Osteocyte (in vitro differentiated cells): Measurements from ENCODE around the gene UBASH3B. TPM values are rescaled to one million over a fixed set of nuclear protein-coding genes. Genes with fewer than 3 reads are reported as not detected.

Source experiments
- DNase-seq: peaks from one replicate; pipeline ENCODE4 v3.0.0; 2021; ENCODE audit warnings: mixed read lengths; ENCODE audit not compliant: unreplicated experiment; ENCODE audit errors: extremely low spot score
- H3K27ac Mint-ChIP-seq: one replicate; pipeline ENCODE4 v1.8.0; 2021; ENCODE audit warnings: mild to moderate bottlenecking, mixed read lengths; ENCODE audit not compliant: unreplicated experiment
- H3K27me3 Mint-ChIP-seq: one replicate; pipeline ENCODE4 v1.8.0; 2021; ENCODE audit warnings: mixed read lengths; ENCODE audit not compliant: unreplicated experiment
- H3K36me3 Mint-ChIP-seq: one replicate; pipeline ENCODE4 v1.8.0; 2021; ENCODE audit warnings: mixed read lengths; ENCODE audit not compliant: unreplicated experiment
- H3K4me1 Mint-ChIP-seq: one replicate; pipeline ENCODE4 v1.8.0; 2021; ENCODE audit warnings: mixed read lengths; ENCODE audit not compliant: unreplicated experiment
- H3K4me3 Mint-ChIP-seq: one replicate; pipeline ENCODE4 v1.8.0; 2021; ENCODE audit warnings: mild to moderate bottlenecking, moderate library complexity, mixed read lengths; ENCODE audit not compliant: unreplicated experiment
- H3K9me3 Mint-ChIP-seq: one replicate; pipeline ENCODE4 v1.8.0; 2021; ENCODE audit warnings: mixed read lengths; ENCODE audit not compliant: unreplicated experiment
- total RNA-seq: library from RNA; stranded (reverse); gene quantifications from 2 replicates; pipeline ENCODE4 v1.2.1, GENCODE V29; 2021
- TF ChIP-seq, protein P1 (sequence below): fragments of 200-600 bp; sonication (generic); IDR thresholded peaks from 2 replicates; pipeline ENCODE4 v1.5.0; 2021; ENCODE audit warnings: antibody characterized with exemption, mild to moderate bottlenecking, moderate library complexity

The UBASH3B gene
- total RNA-seq, 1 donor from 2014 or later, result 43.5 TPM

DNA sequence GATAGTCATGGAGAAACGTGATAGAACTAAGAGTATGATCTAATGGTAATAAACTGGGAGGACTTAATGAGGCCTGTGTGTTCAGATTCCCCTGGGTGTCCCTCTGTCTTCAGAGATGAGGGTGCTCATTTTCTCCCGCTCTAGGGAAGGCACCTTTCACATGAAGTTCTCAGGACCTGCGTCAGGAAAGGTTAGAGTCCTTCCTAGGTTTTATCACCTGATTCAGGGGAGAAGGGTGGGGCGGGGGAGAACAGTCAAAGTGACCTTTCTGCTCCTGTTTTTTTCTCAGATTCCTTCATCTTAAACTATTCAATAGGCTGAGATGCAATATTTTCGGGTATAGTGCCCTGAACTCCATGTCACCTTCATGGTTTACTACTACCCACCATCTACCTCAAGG, 160.4 kb downstream of the UBASH3B start:
- Mint-ChIP-seq H3K9me3 (peaks cover 5% of the 10 kb centered on the region), H3K27ac (no peak overlapping the region), H3K4me3 (no peak overlapping the region), H3K36me3 (peaks cover under 1% of the 10 kb centered on the region), H3K4me1 (peaks cover 11% of the 10 kb centered on the region), H3K27me3 (no peaks in the 10 kb centered on the region)
- TF ChIP-seq, protein P1, sequence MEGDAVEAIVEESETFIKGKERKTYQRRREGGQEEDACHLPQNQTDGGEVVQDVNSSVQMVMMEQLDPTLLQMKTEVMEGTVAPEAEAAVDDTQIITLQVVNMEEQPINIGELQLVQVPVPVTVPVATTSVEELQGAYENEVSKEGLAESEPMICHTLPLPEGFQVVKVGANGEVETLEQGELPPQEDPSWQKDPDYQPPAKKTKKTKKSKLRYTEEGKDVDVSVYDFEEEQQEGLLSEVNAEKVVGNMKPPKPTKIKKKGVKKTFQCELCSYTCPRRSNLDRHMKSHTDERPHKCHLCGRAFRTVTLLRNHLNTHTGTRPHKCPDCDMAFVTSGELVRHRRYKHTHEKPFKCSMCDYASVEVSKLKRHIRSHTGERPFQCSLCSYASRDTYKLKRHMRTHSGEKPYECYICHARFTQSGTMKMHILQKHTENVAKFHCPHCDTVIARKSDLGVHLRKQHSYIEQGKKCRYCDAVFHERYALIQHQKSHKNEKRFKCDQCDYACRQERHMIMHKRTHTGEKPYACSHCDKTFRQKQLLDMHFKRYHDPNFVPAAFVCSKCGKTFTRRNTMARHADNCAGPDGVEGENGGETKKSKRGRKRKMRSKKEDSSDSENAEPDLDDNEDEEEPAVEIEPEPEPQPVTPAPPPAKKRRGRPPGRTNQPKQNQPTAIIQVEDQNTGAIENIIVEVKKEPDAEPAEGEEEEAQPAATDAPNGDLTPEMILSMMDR, result no peak
- no peak for DNase-seq

DNA sequence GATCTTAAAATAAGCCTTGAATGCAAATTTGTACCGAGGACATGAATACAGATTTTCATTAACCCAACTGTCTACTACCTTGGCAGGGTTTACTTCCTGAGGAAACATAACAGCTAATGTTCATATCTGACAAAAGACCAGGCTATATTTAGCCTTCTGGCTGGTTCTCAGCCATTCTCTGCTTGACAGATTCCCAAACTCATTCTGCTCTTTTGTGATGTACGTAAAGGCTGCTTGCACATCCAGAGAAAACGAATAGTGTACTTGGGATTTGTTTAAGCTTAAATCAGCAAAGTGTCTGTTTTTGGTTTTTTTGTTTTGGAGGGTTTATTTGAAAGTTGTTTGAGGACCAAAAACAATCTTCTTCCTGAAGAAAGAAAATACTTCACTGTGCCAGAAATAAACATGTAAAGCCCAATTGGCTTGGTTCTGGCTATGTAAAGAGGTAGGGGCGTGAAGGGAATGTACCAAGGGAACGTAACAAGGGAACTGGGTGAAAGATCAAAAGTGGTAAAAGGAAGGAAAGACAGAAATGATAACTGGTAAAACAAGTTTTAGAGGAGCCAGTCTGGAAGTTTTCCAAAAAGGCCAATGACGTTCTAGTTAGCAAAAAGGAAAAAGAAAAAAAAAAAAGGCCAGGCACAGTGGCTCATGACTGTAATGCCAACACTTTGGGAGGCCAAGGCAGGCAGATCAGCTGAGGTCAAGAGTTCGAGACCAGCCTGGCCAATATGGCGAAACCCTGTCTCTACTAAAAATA, 161.4 kb downstream of the UBASH3B start:
- no peaks in the 10 kb centered on the region for H3K27me3 Mint-ChIP-seq
- no peaks in the 10 kb centered on the region for H3K36me3 Mint-ChIP-seq
- H3K27ac Mint-ChIP-seq, result peak overlapping the region; percentile 45
- TF ChIP-seq, protein P1, result no peak
- no peak overlapping the region for H3K4me3 Mint-ChIP-seq
- no peak for DNase-seq
- H3K4me1 Mint-ChIP-seq, result peaks cover 21% of the 10 kb centered on the region
- H3K9me3 Mint-ChIP-seq, result peaks cover 5% of the 10 kb centered on the region

DNA sequence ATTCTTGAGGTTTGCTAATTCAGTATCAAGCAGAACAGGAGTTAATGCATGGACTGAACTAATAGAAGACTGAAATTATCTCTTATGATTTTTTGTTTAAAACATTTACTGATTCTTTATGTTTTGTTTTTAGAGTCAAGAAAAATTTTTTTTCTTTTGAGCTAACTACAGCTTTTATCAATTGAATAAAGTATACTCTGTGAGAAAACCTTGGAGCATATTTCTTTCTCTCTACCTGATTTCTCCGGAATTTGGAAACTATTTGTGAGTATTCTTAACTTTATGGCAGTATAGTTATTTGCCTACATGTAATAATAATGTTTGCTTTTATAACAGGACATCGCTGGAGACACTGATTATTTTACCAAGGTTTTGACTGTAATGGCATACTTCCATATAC, 164.6 kb downstream of the UBASH3B start:
- no peak for DNase-seq
- H3K36me3 Mint-ChIP-seq, result peaks cover 3% of the 10 kb centered on the region

DNA sequence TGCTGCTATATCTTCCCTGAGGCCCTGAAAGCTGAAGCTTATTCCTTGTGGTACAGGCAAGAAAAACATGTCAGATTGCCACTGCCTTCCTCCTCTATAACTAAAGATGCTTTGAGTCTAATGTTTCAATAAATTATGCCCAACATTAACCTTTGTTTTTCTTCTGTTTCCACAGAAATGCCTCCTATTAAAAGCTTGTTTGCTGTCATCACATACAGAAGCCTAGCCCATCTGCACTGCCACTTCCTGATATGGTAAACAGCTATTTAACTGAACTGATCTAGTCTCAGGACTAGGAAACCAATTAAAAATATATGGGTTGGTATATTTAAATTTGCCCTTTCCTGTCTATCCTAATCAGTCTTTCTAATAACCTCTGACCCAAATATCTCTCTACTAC, 165.6 kb downstream of the UBASH3B start:
- TF ChIP-seq, protein P1, result no peak
- H3K27ac Mint-ChIP-seq, result peak overlapping the region; percentile 54
- peaks cover 5% of the 10 kb centered on the region for H3K9me3 Mint-ChIP-seq
- no peak overlapping the region for H3K4me3 Mint-ChIP-seq
- peaks cover 24% of the 10 kb centered on the region for H3K4me1 Mint-ChIP-seq
- peaks cover 3% of the 10 kb centered on the region for H3K36me3 Mint-ChIP-seq
- no peak for DNase-seq
- no peaks in the 10 kb centered on the region for H3K27me3 Mint-ChIP-seq

More for the DNA sequence above, 164.6 kb downstream of the UBASH3B start:
- Mint-ChIP-seq H3K4me1 (peaks cover 24% of the 10 kb centered on the region), H3K27me3 (no peaks in the 10 kb centered on the region), H3K9me3 (peaks cover 5% of the 10 kb centered on the region), H3K27ac (peak overlapping the region; percentile 54), H3K4me3 (no peak overlapping the region)
- TF ChIP-seq, protein P1, result no peak

- Mint-ChIP-seq H3K27me3 (no peaks in the 10 kb centered on the region), H3K27ac (no peak overlapping the region), H3K4me3 (no peak overlapping the region), H3K36me3 (peaks cover 3% of the 10 kb centered on the region), H3K9me3 (peaks cover 5% of the 10 kb centered on the region), H3K4me1 (peaks cover 21% of the 10 kb centered on the region)
- TF ChIP-seq, protein P1, result no peak
- DNase-seq, result no peak
Measured at GRCh38 chr11:122822241-122822640, 166.7 kb downstream of the UBASH3B start.
